Pulmonary artery endothelial cell (primary cell): ENCODE measurements around the gene FITM1. TPM values are rescaled to one million over a fixed set of nuclear protein-coding genes. Genes with fewer than 3 reads are reported as not detected.

Experiments
- DNase-seq: peaks from one replicate; pipeline ENCODE4 v3.0.0-alpha.2; 2011; ENCODE audit warnings: low read depth, low spot score
- total RNA-seq: library from RNA; depleted of rRNA; stranded (reverse); fragments of >200 nt; gene quantifications from 2 replicates; pipeline ENCODE4 v1.2.3, GENCODE V29; 2014

FITM1 gene
- total RNA-seq, 1 donor from 2014 or later, result 0.13 TPM

DNA sequence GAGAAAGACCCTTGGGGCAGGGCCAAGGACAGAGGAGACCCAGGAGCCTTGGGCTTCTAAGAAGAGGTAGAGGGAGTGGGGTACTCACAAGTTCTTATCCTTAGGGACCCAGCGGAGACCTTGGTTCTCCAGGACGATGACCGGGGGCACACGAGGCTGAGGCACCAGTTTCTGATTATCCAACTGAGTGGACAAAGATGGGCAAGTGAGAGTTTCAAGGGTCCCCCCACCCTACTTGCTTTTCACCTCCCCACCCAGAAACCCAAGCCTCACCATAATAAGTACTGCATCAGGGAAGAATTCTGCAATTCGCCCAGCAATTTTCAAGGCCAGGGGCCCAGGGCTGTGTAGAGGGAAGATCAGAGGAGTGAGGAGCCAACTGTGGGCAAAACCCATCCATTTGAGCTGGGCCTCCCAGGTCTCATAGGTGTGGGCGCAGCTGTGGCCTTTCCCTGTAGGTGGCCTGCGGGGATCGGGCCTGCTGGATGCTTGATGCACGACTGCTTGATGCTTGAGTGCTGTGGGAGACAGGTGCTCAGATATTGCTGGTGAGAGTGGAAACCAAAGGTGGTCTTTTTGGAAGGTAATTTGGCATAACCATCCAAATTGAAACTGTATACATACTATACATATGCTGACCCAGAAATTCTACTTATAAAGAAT lies 8.9 kb downstream of the FITM1 start:
- no peak for DNase-seq

DNA sequence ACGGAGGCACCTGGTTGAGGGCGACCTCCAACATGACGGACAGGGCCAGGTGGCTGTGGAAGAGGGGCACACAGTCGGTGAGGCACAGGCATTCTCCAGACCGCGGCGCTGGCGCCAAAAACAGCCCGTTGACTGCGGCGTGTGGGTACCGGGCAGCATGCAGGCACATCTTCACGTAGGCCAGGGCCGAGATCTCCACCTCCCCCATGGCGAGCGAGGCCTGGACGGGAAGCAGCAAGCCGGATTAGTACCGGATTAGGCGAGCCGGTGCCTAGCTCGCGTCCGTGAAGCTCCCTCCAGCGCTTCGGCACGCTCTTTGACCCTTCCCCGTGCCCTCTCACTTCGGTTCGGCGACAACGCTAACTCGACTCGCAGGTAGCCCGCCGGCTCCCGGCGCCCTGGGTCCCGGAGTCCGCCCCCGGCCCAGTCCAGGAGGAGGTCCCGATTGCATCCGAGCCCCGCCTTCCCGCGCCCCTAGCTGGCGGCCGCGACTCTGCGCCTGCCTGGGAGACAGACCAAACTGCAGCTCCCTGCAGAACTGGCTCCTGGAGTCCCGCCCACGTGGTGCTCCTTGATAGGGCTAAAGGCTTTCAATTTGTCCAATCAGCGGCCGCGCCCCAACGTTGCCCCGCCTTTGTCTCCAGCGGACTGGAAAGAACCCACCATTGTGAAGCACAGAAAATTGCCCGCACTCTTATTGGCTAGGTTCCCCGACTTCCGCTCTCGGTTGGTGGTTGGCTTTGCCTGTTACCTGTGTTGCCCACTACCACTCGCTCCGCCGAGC lies 10.8 kb downstream of the FITM1 start, which contains the start of gene EMC9:
Gene EMC9 (minus strand): TSS at position 495 of the 784 bp plus-strand sequence. CDS start 287 bp downstream, at position 208.
- DNase-seq, result peak; percentile 95

DNA sequence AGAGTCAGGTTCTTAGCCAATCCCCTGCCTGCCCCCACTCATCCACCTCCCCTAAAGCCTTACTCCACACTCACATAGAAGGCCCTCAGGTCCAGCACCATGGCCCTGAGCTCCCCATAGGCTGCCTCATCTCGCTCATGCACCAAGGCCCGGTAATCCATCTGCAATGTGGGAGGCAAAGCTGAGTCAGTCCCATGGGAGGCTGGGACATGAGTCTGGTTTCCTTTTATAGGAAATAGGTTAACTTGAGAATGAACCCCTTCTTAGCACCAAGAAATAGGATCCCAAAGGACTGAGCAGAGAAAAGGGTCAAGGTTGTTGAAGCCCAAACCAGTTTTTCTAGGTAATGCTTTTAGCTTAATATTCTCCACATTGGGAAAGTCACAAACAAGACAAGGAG lies 13.1 kb downstream of the FITM1 start:
- DNase-seq, result no peak

DNA sequence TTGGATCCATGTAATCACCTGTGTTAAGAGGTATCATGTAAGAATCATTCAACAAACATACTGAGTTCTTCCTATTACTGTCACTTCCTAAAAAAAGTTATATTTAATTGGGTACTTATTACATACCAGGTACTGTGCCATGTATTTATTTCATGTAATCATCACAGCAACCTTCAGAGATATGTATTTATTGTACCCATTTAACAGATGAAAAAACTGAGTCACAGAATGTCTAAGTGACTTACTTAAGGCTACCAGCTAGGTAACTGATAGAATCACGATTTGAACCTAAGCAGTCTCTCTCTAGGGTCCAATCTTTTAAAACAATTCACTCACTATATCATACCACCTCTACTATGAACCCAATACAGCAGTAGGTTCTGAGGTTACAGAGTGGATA lies 14.0 kb downstream of the FITM1 start:
- no peak for DNase-seq

DNA sequence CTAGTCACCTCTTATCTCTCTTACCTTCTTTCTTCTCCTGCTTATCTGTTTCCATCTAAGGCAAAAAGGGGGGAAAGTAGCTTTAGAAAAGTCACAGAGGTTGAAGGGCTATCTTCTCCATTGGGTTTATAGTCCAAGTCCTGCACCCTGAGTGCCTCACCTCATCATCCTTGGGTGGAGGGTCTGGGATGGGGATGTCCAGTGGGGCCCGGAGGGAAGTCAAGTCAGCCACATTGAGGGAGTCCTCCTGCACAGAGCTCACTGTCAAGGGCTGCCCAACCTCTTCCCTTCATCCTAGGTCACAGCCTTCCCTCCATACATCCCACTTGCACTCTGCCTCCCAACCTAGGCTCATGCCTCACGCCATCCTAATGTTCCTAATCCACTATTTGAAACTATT lies 14.8 kb downstream of the FITM1 start:
- no peak for DNase-seq

DNA sequence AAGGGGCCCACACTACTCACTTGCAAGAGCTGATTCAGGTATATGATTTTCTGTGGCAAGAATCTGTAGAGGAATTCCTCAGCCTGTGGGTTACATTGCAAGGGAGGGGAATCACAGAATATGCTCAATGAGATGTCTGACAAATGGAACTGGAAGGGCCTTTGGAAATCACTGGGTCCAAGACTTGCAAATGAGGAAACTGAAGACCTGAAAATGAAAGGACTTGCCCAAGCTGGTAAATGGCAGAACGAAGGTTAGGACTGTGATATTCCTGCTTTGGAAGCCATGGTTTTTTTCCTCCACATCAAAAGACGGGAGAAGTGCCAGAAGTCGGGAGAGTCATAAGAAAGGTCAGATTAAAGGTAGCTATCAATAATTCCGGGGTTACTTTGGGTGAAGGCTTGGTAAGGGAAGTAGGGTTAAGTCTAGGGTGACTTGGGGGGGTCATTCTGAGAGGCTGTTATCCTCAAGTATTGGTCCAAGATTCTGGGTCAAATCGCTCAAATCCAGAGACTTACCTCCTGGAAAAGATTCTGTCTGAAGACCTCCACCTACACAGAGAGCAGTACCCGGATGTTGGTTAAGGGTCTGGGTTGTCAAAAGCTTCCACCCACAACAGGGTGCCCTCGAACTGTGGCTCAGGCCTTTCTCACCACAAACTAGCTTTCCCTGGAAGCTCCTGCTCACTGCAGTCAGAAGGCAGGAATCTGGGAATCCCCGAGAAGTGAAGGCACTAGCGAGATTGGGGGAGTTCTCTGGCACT lies 15.4 kb downstream of the FITM1 start:
- DNase-seq, result no peak

DNA sequence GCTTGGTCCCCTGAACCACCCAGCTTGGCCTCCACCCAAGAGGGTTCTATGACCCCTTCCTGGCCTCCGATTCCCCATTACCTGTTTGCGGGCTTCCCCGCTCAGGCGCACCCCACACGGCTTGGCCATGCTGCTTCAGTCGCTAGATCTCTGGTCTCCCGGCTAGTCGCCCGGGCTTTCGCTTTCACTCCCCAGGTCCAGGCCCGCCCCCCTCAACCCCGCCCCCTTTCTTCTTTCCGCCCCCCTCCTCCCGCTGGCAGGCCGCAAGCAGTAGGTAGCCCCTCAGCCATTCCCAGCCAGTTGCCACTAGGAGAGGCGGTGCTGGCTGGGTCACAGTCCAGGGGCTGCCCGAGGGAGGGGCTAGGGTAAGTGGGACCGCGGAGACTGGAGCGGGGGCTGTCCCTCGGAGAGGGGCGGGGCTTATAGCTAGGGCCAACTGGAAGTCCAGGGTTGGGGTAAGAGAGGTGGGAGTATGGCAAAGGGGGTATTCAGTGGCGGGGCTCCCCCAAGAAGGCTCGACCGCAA lies 16.1 kb downstream of the FITM1 start, which contains the start of gene PSME2:
Gene PSME2 (minus strand): TSS at position 158 of the 525 bp plus-strand sequence. CDS start 29 bp downstream, at position 129.
- DNase-seq, result peak; percentile 94

DNA sequence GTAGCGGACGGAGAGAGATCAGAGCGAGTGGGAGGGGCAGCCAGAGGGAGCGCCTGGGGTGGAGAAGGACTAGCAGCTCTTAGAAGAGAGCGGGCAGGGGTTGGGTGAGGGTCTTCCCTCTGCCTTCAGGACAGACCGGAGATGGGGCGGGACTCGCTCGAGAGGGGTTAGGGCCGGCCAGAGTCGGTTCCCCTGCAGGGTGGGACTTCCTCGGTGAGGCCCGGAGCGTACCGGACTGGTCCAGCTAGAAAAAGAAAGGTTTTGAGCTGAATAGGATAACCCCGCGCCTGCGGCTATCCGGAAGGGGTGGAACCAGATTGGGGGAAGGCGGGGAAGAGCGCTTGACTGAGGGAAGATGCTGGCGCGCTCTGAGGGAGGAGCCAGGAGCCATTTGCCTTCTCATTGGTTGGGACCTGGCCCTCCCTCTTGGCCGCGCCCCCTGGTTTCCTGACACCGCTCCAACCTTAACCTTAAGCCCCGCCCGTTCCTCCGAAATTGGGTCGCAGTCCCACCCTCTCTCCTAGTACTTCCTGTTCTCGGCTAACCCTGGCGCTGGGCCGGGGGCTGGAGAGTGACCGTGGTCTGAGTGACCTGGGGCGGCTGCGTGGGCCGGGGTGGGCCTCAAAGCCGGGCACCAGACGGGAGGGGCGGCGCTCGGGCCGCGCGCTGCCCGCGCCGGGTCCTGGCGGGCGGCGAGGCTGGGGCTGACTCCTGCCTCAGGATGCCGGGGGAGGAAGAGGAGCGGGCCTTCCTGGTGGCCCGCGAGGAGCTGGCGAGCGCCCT lies 16.7 kb downstream of the FITM1 start, which contains the start of gene RNF31:
Gene RNF31 (plus strand): TSS at position 521 of the 783 bp plus-strand sequence. CDS start 201 bp downstream, at position 722.
- peak; percentile 95 for DNase-seq

DNA sequence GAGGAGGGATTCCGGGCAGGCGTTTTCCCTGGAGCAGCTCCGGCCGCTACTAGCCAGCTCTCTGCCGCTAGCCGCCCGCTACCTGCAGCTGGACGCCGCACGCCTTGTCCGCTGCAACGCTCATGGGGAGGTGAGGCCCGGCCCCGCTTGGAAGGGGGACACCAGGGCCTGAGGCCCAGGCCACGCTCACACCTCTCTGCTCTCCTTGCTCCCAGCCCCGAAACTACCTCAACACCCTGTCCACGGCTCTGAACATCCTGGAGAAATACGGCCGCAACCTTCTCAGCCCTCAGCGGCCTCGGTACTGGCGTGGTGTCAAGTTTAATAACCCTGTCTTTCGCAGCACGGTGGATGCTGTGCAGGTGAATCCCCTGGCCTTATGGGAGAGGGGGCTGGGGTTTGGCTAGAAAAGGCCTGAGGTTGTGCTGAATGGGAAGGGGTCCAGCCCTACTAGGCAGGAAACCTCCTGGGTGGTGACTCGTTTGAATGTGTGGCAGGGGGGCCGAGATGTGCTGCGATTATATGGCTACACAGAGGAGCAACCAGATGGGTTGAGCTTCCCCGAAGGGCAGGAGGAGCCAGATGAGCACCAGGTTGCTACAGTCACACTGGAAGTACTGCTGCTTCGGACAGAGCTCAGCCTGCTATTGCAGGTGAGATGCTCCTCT lies 17.4 kb downstream of the FITM1 start:
- no peak for DNase-seq

DNA sequence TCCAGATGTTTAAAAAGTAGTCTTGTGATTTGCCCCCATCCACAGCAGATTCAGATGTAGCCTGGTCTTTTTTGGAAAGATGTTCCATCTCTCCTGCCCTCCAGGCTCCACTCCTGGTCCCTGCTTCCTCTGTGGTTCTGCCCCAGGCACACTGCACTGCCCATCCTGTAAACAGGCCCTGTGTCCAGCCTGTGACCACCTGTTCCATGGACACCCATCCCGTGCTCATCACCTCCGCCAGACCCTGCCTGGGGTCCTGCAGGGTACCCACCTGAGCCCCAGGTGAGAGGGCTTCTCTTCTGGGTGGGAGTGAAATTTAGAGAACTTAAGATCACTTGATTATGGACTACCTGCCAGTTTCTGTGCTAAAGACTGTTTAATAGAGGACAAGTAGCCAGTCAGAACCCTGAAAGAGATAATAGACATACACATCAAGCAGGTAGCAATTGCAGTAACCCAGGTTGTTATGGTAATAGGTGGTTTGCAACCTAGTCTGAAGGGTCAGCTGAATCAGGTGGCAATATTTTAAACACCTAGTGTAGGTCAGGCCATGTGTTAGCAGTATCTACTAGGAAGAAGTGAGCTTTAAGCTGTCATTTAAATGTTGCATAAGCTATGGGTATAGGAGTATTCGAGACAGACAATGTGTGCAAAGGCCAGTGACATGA lies 19.0 kb downstream of the FITM1 start:
- DNase-seq, result no peak

DNA sequence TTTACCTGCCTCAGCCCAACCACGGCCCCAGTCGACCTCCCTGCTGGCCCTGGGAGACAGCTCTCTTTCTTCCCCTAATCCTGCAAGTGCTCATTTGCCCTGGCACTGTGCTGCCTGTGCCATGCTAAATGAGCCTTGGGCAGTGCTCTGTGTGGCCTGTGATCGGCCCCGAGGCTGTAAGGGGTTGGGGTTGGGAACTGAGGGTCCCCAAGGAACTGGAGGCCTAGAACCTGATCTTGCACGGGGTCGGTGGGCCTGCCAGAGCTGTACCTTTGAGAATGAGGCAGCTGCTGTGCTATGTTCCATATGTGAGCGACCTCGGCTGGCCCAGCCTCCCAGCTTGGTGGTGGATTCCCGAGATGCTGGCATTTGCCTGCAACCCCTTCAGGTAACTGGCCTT lies 19.6 kb downstream of the FITM1 start:
- DNase-seq, result no peak

DNA sequence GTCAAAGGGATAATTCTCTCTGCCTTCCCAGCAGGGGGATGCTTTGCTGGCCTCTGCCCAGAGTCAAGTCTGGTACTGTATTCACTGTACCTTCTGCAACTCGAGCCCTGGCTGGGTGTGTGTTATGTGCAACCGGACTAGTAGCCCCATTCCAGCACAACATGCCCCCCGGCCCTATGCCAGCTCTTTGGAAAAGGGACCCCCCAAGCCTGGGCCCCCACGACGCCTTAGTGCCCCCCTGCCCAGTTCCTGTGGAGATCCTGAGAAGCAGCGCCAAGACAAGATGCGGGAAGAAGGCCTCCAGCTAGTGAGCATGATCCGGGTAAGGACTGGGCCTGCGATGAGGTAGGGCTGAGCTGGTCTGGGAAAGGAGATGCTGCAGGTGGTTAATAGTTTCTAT lies 20.1 kb downstream of the FITM1 start:
- no peak for DNase-seq

DNA sequence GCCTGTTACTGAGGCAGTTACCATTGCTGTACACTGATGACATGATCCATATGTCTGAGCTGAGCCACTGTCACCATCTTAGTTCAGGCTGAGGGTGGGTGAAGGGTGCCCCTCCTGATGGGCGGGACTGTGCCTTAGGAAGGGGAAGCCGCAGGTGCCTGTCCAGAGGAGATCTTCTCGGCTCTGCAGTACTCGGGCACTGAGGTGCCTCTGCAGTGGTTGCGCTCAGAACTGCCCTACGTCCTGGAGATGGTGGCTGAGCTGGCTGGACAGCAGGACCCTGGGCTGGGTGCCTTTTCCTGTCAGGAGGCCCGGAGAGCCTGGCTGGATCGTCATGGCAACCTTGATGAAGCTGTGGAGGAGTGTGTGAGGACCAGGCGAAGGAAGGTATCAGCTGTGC lies 20.5 kb downstream of the FITM1 start:
- no peak for DNase-seq

DNA sequence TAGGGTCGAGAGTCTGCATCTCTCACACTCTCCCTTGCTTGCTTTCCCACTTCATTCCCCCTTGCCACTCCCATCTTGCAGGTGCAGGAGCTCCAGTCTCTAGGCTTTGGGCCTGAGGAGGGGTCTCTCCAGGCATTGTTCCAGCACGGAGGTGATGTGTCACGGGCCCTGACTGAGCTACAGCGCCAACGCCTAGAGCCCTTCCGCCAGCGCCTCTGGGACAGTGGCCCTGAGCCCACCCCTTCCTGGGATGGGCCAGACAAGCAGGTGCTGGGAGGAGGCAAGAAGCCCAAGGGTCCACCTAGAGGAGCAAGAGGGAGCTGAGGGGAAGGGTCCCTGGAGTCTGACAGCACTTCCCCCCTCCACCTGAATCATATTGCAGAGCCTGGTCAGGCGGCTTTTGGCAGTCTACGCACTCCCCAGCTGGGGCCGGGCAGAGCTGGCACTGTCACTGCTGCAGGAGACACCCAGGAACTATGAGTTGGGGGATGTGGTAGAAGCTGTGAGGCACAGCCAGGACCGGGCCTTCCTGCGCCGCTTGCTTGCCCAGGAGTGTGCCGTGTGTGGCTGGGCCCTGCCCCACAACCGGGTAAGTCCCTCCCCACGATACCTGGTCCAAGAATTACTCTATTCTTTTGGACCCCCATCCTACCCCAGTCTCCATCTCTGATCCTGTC lies 21.1 kb downstream of the FITM1 start:
- no peak for DNase-seq

DNA sequence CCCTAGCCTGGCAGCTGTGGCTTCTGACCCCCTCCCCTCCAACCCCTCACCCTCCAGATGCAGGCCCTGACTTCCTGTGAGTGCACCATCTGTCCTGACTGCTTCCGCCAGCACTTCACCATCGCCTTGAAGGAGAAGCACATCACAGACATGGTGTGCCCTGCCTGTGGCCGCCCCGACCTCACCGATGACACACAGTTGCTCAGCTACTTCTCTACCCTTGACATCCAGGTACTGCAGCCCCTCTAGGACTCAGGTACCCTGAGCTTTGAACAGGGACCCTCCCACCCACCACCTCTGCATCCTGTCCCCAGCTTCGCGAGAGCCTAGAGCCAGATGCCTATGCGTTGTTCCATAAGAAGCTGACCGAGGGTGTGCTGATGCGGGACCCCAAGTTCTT lies 24.6 kb downstream of the FITM1 start:
- DNase-seq, result no peak

DNA sequence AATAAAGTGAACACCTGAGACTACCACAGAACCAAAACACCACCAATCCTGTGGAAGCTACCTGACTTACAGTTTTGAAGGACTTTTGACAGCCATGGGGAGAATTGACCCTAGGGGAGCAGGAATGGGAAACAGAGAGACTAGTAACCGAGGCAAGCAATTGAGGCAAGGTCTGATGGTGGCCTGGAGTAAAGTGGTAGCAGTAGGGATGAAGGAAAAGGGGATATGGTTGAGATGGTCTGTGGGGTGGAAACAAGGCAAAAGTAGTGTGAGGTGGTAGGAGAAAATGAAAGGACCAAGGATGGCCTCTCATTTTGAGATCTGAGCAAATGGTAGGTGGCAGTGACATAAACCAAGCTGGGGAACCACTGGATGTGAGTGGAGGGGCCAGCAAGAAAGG lies 26.4 kb downstream of the FITM1 start:
- no peak for DNase-seq

DNA sequence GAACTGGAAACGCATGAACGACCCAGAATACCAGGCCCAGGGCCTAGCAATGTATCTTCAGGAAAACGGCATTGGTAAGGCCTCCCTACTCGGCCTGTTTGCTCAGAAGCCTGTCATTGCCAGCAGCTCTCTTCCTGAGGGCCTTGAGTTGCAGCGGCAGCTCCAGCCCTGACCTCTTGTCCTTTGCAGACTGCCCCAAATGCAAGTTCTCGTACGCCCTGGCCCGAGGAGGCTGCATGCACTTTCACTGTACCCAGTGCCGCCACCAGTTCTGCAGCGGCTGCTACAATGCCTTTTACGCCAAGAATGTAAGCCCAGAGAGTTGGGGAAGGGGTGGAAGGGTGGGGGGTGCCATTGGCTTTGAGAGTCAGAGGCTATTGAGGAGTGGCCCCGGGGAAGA lies 26.9 kb downstream of the FITM1 start:
- DNase-seq, result no peak

DNA sequence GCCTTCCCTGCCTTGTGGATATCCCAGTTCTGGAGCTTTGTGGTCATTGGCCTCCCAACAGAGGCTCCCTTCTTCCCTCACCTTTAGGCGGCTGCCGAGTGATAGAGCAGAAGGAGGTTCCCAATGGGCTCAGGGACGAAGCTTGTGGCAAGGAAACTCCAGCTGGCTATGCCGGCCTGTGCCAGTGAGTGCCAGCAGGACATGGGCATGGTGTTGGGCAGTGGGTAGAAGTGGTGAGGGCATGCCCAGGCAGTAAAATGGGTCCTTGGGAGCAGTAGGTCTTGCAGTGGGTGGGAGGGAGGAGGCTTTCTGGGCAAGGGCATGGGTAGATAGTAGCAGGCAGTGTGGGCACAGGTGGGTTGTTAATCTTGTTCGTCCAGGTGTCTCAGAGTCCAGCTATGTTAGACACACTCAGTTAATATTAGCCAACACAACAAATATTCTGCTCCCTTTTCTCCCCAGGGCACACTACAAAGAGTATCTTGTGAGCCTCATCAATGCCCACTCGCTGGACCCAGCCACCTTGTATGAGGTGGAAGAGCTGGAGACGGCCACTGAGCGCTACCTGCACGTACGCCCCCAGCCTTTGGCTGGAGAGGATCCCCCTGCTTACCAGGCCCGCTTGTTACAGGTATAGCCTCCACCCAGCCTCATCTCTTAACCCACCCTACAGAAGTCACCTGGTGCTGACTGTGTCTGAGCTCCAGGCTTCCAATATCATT lies 29.5 kb downstream of the FITM1 start:
- no peak for DNase-seq

DNA sequence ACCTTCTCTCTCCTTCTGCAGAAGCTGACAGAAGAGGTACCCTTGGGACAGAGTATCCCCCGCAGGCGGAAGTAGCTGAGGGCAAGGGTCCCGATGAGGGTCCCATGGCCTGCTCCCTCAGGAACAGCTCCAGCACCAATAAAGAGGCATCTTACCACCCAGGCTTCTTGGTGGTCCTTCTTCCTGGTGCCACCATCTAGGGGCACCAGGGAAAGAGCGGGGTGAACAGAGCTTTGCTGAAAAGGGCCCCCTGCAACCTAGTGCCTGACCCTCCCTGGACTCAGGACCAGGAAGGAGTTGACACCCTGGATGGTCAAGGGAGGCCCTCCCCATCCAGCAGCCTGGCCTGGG lies 30.0 kb downstream of the FITM1 start:
- no peak for DNase-seq
